Measurements from ENCODE around the gene STK4. TPM values are rescaled to one million over a fixed set of nuclear protein-coding genes. Genes with fewer than 3 reads are reported as not detected.

STK4 gene
- total RNA-seq, 6 experiments from 2014 or later: 34.3 to 46.6 (median 36.6) TPM

DNA sequence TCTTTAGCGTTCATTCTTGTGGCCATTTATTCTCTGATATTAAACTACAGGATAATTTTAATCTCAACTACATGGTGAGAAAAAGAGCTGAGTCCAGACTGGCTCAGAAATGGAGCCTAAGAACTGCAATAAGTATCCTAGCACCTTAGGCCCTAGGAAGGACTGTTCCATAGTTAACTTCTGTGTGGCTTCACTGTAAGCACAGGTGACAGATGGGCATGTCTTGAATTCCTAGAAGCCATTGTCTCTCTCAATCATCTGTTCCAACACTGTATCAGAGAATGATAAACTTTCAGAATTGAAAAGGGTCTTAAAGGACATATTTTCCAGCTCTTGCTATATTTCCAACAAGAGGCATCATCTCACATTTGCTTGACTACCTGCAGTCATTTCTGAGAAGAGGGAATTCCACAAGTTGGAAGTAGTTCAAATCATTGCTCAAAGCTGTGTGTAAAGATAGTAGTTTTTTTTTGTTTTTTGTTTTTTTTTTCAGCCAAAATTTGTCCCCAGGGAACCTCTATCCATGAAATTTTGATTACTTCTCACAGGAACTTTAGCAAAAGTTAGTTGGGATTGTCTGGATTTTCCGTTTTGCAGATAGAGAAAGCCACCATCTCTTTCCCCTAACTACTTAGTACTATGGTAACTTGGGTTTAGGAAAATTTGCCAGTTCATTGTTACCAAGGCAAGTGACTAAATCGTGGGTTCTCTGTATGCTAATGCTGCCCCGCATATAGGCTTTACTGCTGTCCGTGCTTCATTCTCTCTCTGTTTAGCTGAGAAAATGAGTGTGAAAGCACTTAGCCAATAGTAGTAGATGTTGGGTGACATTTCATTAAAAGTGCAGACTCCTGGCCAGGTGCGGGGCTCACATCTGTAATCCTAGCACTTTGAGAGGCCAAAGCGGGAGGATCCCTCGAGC lies 87.4 kb downstream of the STK4 start:
- Mint-ChIP-seq H3K4me1 (ENCODE audit: low read depth) (peaks cover 66% of the 10 kb centered on the region), H3K27ac (peak overlapping the region; percentile 81), H3K36me3 (ENCODE audit: low read depth) (peaks cover 29% of the 10 kb centered on the region), H3K27me3 (ENCODE audit: insufficient read depth) (no peaks in the 10 kb centered on the region), H3K9me3 (no peaks in the 10 kb centered on the region), H3K4me3 (peak overlapping the region; percentile 34; the same call in 1 of the 2 replicates)
- TF ChIP-seq CTCF (IDR thresholded peaks at IDR 0.05): no peak
- DNase-seq: no peak

DNA sequence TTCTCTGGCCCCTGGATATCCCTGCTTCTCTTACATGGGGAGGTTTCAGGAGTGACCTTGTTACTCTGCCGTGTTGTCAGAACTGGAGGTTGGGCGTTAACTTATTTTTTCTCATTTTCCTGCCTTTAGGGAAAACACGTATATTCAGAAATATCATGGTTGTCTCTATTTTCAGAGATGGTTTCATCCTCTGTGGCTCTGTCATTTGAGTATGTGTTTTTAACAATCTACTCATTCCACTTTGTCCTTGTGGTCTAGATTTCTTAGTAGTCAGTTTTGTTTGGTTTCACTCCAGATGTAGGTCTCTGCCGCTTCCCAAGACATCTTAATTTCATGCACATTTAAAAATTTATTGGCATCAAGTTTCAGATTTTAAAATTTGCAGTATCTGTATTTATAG lies 88.7 kb downstream of the STK4 start:
- no peaks in the 10 kb centered on the region for H3K9me3 Mint-ChIP-seq
- TF ChIP-seq CTCF (IDR thresholded peaks at IDR 0.05): no peak
- H3K4me3 Mint-ChIP-seq: no peak overlapping the region
- peaks cover 28% of the 10 kb centered on the region for H3K36me3 Mint-ChIP-seq (ENCODE audit: low read depth)
- H3K4me1 Mint-ChIP-seq (ENCODE audit: low read depth): peaks cover 66% of the 10 kb centered on the region
- no peak overlapping the region for H3K27ac Mint-ChIP-seq
- DNase-seq: no peak
- no peaks in the 10 kb centered on the region for H3K27me3 Mint-ChIP-seq (ENCODE audit: insufficient read depth)

DNA sequence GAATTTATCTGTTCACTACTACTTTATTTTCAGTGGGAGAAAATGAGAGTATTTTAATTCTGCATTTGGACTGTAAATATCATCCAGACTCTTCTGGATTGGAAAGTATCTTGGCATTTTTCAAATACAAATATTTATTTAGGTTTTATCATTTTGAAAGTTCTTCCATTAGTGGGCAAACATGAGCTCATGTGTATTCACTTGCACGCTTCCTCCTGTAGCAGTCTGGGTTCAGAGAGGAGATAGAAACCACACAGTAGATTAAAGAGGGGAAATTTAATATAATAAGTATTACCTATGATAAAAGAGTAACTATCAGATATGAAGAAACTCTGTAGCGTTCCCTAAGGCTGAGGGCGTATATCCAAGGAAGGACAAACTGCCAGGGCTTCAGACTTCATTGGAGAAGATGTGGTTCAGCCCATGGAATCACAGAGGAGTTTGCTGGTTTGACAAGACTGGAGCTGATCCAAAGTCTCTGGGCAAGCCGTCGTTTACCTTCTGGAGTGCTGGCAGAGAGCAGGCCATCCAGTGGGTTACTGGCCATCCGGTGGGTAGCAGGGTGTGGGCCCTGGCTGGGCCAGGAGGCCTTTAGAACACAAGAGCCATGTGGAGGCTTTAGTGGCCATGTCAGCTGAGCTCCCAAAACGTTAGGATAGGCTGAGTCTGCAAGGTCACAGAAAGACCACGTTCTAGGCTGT lies 90.3 kb downstream of the STK4 start:
- no peak overlapping the region; the same call in 1 of the 2 replicates for H3K27ac Mint-ChIP-seq
- DNase-seq: no peak
- TF ChIP-seq CTCF (IDR thresholded peaks at IDR 0.05): no peak
- H3K27me3 Mint-ChIP-seq (ENCODE audit: insufficient read depth): no peaks in the 10 kb centered on the region
- H3K9me3 Mint-ChIP-seq: no peaks in the 10 kb centered on the region
- H3K4me3 Mint-ChIP-seq: no peak overlapping the region
- H3K4me1 Mint-ChIP-seq (ENCODE audit: low read depth): peaks cover 75% of the 10 kb centered on the region
- peaks cover 28% of the 10 kb centered on the region for H3K36me3 Mint-ChIP-seq (ENCODE audit: low read depth)

DNA sequence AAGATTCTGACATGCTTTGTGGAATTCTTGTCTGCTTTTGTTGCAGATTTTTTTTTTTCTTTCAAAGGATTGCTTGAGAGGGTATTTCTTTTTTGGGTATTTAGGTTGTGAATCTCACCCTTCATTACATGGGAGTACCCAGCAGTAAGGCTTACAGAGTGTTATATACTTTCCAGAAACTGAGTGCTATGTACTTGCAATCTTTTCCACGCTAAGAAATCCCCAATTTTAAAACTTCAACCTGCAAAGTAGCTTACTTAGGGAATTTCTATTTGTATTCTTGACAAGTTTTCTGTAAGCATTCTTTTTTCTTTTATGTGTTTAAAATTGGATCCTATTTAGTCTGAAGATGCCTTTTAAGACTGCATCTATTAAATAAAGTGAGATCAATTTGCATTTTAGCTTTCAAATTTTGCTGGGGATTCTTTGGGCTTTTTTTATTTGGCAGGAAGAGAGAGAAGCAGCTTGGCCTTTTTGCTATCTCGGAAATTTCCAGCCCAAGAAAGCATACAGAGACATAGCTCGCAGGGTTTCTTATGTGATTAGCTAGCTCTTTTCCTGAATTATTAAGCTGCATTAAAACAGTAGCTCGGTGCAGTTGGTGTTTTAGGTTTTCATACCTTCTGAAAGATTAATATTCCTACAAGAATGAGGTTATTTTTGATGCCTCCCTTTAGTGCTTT lies 92.0 kb downstream of the STK4 start:
- no peak for TF ChIP-seq CTCF (IDR thresholded peaks at IDR 0.05)
- H3K27ac Mint-ChIP-seq: peak overlapping the region; percentile 36

DNA sequence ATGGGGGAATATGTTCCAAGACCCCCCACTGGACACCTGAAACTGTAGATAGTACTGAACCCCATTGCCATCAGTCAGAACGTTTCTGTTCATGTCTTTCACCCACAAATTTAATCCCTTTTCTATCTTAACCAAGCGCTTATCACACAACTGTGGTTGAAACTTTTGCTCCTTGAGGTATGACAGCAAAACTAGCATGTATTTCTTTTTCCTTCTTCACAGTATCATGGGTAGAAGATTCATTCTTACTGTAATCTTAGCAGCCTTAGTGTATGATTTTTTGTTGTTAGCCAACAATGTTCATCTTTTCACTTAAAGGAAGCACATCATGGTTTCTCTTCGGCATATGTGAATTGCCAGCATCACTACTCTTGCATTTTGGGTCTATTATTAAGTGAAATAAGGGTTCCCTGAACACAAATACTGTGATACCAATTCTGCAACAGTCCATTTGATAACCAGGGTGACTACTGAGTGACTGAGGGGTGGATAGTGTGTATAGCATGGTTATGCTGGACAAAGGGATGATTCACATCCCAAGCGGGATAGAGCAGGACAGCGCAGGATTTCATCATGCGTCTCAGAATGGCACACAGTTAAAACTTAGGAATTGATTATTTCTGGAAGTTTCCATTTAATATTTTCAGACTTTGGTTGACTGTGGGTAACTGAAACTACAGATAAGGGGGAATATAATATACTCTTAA lies 92.9 kb downstream of the STK4 start:
- no peak for TF ChIP-seq CTCF (IDR thresholded peaks at IDR 0.05)
- no peaks in the 10 kb centered on the region for H3K27me3 Mint-ChIP-seq (ENCODE audit: insufficient read depth)
- no peaks in the 10 kb centered on the region for H3K9me3 Mint-ChIP-seq
- peak; percentile 57 for DNase-seq
- H3K4me3 Mint-ChIP-seq: no peak overlapping the region
- H3K36me3 Mint-ChIP-seq (ENCODE audit: low read depth): peaks cover 29% of the 10 kb centered on the region
- H3K27ac Mint-ChIP-seq: peak overlapping the region; percentile 70
- peaks cover 67% of the 10 kb centered on the region for H3K4me1 Mint-ChIP-seq (ENCODE audit: low read depth)

More for the DNA sequence above, 92.0 kb downstream of the STK4 start:
- Mint-ChIP-seq H3K36me3 (ENCODE audit: low read depth) (peaks cover 24% of the 10 kb centered on the region), H3K27me3 (ENCODE audit: insufficient read depth) (no peaks in the 10 kb centered on the region), H3K9me3 (no peaks in the 10 kb centered on the region), H3K4me3 (no peak overlapping the region), H3K4me1 (ENCODE audit: low read depth) (peaks cover 70% of the 10 kb centered on the region)
- no peak for DNase-seq

Data from HFFc6 (cell line).